Loucy (cell line): ENCODE measurements around the gene KDM4C.

Experiments
- EZH2phosphoT487 ChIP-seq: fragments of 200-600 bp; IDR thresholded peaks from 2 replicates; pipeline ENCODE4 v1.6.1; 2018; ENCODE audit warnings: antibody characterized with exemption, mild to moderate bottlenecking, moderate library complexity, borderline replicate concordance
- TF ChIP-seq, protein P1 (sequence below): fragments of 200-600 bp; sonication (generic); conservative IDR thresholded peaks from 2 replicates; pipeline ENCODE4 v1.5.1; 2014; ENCODE audit warnings: mild to moderate bottlenecking, antibody characterized with exemption, low read length

DNA sequence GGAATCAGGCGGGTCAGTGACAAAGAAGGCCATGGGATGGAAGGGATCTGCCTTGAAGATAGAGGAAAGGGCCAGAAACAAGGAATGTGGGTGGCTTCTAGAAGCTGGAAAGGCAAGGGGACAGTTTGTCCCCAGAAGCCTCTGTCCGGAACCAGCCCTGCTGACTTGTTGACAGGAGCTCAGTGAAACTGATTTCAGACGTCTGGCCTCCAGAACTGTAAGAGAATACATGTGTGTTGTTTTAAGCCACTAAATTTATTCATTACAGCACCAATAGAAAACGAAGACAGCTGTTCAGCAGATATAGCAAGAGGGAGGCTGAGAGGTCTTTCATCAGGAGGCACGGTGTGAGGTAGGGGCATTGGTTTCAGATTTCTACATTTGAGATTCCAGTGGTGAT is 422.5 kb downstream of the KDM4C start:
- TF ChIP-seq, protein P1, sequence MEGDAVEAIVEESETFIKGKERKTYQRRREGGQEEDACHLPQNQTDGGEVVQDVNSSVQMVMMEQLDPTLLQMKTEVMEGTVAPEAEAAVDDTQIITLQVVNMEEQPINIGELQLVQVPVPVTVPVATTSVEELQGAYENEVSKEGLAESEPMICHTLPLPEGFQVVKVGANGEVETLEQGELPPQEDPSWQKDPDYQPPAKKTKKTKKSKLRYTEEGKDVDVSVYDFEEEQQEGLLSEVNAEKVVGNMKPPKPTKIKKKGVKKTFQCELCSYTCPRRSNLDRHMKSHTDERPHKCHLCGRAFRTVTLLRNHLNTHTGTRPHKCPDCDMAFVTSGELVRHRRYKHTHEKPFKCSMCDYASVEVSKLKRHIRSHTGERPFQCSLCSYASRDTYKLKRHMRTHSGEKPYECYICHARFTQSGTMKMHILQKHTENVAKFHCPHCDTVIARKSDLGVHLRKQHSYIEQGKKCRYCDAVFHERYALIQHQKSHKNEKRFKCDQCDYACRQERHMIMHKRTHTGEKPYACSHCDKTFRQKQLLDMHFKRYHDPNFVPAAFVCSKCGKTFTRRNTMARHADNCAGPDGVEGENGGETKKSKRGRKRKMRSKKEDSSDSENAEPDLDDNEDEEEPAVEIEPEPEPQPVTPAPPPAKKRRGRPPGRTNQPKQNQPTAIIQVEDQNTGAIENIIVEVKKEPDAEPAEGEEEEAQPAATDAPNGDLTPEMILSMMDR: no peak
- TF ChIP-seq EZH2phosphoT487: no peak
